22Rv1 (cell line): ENCODE data around the gene HEG1.

Source experiments
- CTCF ChIP-seq: fragments of 450-650 bp; IDR thresholded peaks from 2 replicates; pipeline ENCODE4 v1.5.1; 2017; ENCODE audit warnings: mild to moderate bottlenecking
- ZFX ChIP-seq: fragments of 450-650 bp; IDR thresholded peaks from 2 replicates; pipeline ENCODE4 v1.6.1; 2017; ENCODE audit warnings: antibody characterized with exemption, borderline replicate concordance

GRCh38 chr3:124916837-124917409 is 138.9 kb downstream of the HEG1 start:
- TF ChIP-seq CTCF (no peak), ZFX (no peak)
